Neural cell (in vitro differentiated cells): Measurements from ENCODE around the gene BLCAP.

Experiments used
- CTCF ChIP-seq: fragments of 450-650 bp; IDR thresholded peaks from 2 replicates; pipeline ENCODE4 v1.5.1; 2014; ENCODE audit warnings: antibody characterized with exemption, mild to moderate bottlenecking, moderate library complexity; ENCODE audit not compliant: poor library complexity, severe bottlenecking
- RAD21 ChIP-seq: fragments of 450-650 bp; conservative IDR thresholded peaks from 2 replicates; pipeline ENCODE4 v1.6.1; 2014; ENCODE audit warnings: antibody characterized with exemption, mild to moderate bottlenecking, moderate library complexity

- TF ChIP-seq CTCF (no peak), RAD21 (no peak)
These were observed 24.7 kb upstream of the BLCAP start for GRCh38 chr20:37552415-37552814.
